GM12878 (cell line): ENCODE data around the gene AP4E1. TPM values are rescaled to one million over a fixed set of nuclear protein-coding genes. Genes with fewer than 3 reads are reported as not detected.

Source experiments
- ATAC-seq: fragments of 200-7000 bp; cut with Tn5 transposase; 3 replicates; pipeline ENCODE4 v1.9.1; 2020; ENCODE audit warnings: mild to moderate bottlenecking, moderate library complexity
- BruUV-seq: library from RNA; stranded (reverse); fragments of 400-500 nt; replicated peaks from 2 replicates; lab custom pipeline; 2021; lab: Mats Ljungman, UMichigan
- CTCF ChIA-PET: fragments of 300-600 bp; sonication (Branson Sonifier 250); formaldehyde crosslinking; extraction: SDS; loops from one replicate; lab custom pipeline; 2021; ENCODE audit warnings: inconsistent platforms; lab: Yijun Ruan, JAX
- POLR2A ChIA-PET: fragments of 350-600 bp; formaldehyde crosslinking; extraction: SDS; loops from one replicate; lab custom pipeline; 2021; ENCODE audit warnings: inconsistent platforms; lab: Charles Lee
- RAD21 ChIA-PET: fragments of 300-600 bp; sonication (Branson Sonifier 250); formaldehyde crosslinking; loops from one replicate; lab custom pipeline; 2023; ENCODE audit warnings: antibody characterized with exemption; ENCODE audit not compliant: unreplicated experiment; lab: Charles Lee
- SMC1A ChIA-PET: fragments of 300-600 bp; sonication (Branson Sonifier 250); formaldehyde crosslinking; loops from one replicate; lab custom pipeline; 2023; ENCODE audit not compliant: unreplicated experiment, uncharacterized antibody; lab: Charles Lee
- DNase-seq: peaks from one replicate; pipeline ENCODE4 v3.0.0-alpha.2; 2011; ENCODE audit warnings: low read depth, low spot score
- FAIRE-seq: peaks from 3 replicates; lab custom pipeline; 2011; peaks lifted over from hg19 to GRCh38; lab: Jason Lieb, UNC
- H2AFZ ChIP-seq: 2 replicates; pipeline ENCODE4 v1.6.0; 2011; ENCODE audit warnings: low read depth, low read length, control low read depth; ENCODE audit not compliant: control insufficient read depth
- H3K27ac ChIP-seq: 2 replicates; pipeline ENCODE4 v1.5.1; 2011; ENCODE audit warnings: control low read depth; ENCODE audit not compliant: control insufficient read depth, insufficient read depth
- H3K27me3 ChIP-seq, 2 experiments: replicated peaks in 1 of 2; 2 replicates each; pipeline versions ENCODE4 v1.6.0 to v1.6.1; 2011; ENCODE audit warnings: low read length in 1 of 2; ENCODE audit not compliant: control insufficient read depth in 2 of 2, insufficient read depth in 2 of 2
- H3K36me3 ChIP-seq, 2 experiments: 2 replicates each; pipeline ENCODE4 v1.5.1; 2011; ENCODE audit warnings: low read length in 1 of 2; ENCODE audit not compliant: control insufficient read depth in 2 of 2, insufficient read depth in 2 of 2
- H3K4me1 ChIP-seq: 2 replicates; pipeline ENCODE4 v1.6.1; 2011; ENCODE audit warnings: mild to moderate bottlenecking, low read length, moderate library complexity, mixed read lengths; ENCODE audit not compliant: control insufficient read depth, insufficient read depth
- H3K4me2 ChIP-seq: 2 replicates; pipeline ENCODE4 v1.6.0; 2011; ENCODE audit warnings: control low read depth; ENCODE audit not compliant: control insufficient read depth, insufficient read depth
- H3K4me3 ChIP-seq: fragments of 200-600 bp; sonication (generic); 2 replicates; pipeline ENCODE4 v1.5.1; 2016
- H3K79me2 ChIP-seq: 2 replicates; pipeline ENCODE4 v1.6.0; 2011; ENCODE audit warnings: low read length; ENCODE audit not compliant: control insufficient read depth, insufficient read depth
- H3K9ac ChIP-seq: 2 replicates; pipeline ENCODE4 v1.8.0; 2011; ENCODE audit warnings: low read length, control low read depth, mixed read lengths; ENCODE audit not compliant: control insufficient read depth, insufficient read depth
- H3K9me3 ChIP-seq: replicated peaks from 3 replicates; pipeline ENCODE4 v1.5.1; 2011; ENCODE audit warnings: mild to moderate bottlenecking, low read length; ENCODE audit not compliant: control insufficient read depth, insufficient read depth
- H4K20me1 ChIP-seq: 2 replicates; pipeline ENCODE4 v1.6.0; 2011; ENCODE audit not compliant: control insufficient read depth, insufficient read depth
- NFXL1 ChIP-seq: fragments of 450-650 bp; IDR thresholded peaks from 2 replicates; pipeline ENCODE4 v1.6.1; 2017; ENCODE audit warnings: antibody characterized with exemption, mild to moderate bottlenecking, borderline replicate concordance
- NFYA ChIP-seq: IDR thresholded peaks from 2 replicates; pipeline ENCODE4 v1.6.1; 2011; ENCODE audit warnings: low read depth, mild to moderate bottlenecking, low read length, improper control_type of control experiment, borderline replicate concordance
- RB1 ChIP-seq: fragments of 450-650 bp; formaldehyde crosslinking; IDR thresholded peaks from 2 replicates; pipeline ENCODE4 v1.6.1; 2017; ENCODE audit warnings: mild to moderate bottlenecking, borderline replicate concordance
- RCOR1 ChIP-seq: conservative IDR thresholded peaks from 2 replicates; pipeline ENCODE4 v1.6.1; 2012; ENCODE audit warnings: low read depth, low read length, improper control_type of control experiment
- SIX5 ChIP-seq: IDR thresholded peaks from 2 replicates; pipeline ENCODE4 v1.6.1; 2011; ENCODE audit warnings: mild to moderate bottlenecking, low read depth, low read length, moderate library complexity; ENCODE audit not compliant: severe bottlenecking
- SPI1 ChIP-seq: IDR thresholded peaks from 2 replicates; pipeline ENCODE4 v1.6.1; 2011; ENCODE audit warnings: low read depth, mild to moderate bottlenecking, low read length, moderate library complexity, borderline replicate concordance; ENCODE audit not compliant: insufficient read depth
- ZZZ3 ChIP-seq: IDR thresholded peaks from 2 replicates; pipeline ENCODE4 v1.6.1; 2011; ENCODE audit warnings: low read depth; ENCODE audit not compliant: control insufficient read depth, insufficient read length
- WGBS: methylation state at CpG from one replicate; pipeline ENCODE4 v1.1.6; 2016; ENCODE audit warnings: low lambda C conversion rate; ENCODE audit not compliant: insufficient replicate concordance, insufficient coverage; ENCODE audit errors: missing lambda C conversion rate; 5-methylcytosine and 5-hydroxymethylcytosine counted together
- in situ Hi-C: fragments of 300-500 bp; cut with MboI; formaldehyde crosslinking; loops from 9 replicates; pipeline ENCODE4 v1.14.3; 2018; ENCODE audit warnings: mixed read lengths
- intact Hi-C: fragments of 100-400 bp; cut with micrococcal nuclease; formaldehyde crosslinking; loops from one replicate; pipeline ENCODE4 v1.14.2; 2022; ENCODE audit not compliant: unreplicated experiment
- polyA plus RNA-seq, 11 experiments: library from polyadenylated mRNA; depleted of rRNA in 4 of 11; unstranded in 6 of 11; stranded (reverse) in 5 of 11; fragments of >200 nt; fragmentation: Nextera tagmentation in 4 of 11; fragmentation: Illumina TruSeq in 1 of 11; extraction: Ambion mirVana in 4 of 11; extraction: Trizol in 1 of 11; gene quantifications; 1 replicate in 1 of 11; 2 replicates in 10 of 11; pipeline versions ENCODE4 v1.2.1 to v1.2.3, GENCODE V29; 2011 to 2016; ENCODE audit warnings: inconsistent platforms in 2 of 11, missing spikeins in 2 of 11, low read depth in 1 of 11
- total RNA-seq, 4 experiments: library from RNA; depleted of rRNA in 3 of 4; stranded (reverse); fragments of >200 nt in 3 of 4; fragmentation: Illumina TruSeq in 1 of 4; extraction: Trizol in 1 of 4; gene quantifications; 2 replicates each; pipeline versions ENCODE4 v1.2.1 to v1.2.3, GENCODE V29; 2013 to 2021
- TF ChIP-seq, protein P1 (sequence below): IDR thresholded peaks from 2 replicates; pipeline ENCODE4 v1.6.1; 2012; ENCODE audit warnings: low read depth, low read length, improper control_type of control experiment

Gene AP4E1
- total and polyA plus RNA-seq, 10 of the 15 experiments (the other 5 are each of a cell fraction or from before 2014, with no cell fraction given), result 1.2 to 11.4 (median 6.7) TPM

DNA sequence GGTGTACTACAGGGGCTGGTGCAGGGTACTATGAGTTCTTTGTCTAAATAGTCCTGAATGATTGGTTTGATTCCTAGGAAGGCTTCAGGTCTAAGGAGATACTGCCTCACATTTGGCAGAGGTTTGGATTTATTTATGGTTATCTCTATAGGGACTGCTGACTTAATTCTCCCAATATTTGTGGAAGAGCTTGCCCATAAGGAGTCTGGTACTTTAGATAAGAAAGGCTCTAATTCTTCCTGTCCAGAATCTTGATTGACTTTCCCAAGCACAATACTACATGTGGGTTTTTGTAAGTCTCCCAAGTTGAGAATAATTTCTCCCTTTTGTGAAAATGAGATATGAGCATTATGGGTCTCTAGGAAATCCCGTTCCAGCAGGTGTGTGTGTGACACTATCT, 36.7 kb upstream of the AP4E1 start:
- H3K4me1 ChIP-seq, result no peaks in the 10 kb centered on the region
- ChIA-PET RAD21 (no interaction called here), POLR2A (no interaction called here), CTCF (interaction anchor here (2.0 kb wide), 1 partner anchor 15 kb away, joined by 5 read pairs; no protein-coding TSS in a partner anchor), SMC1A (interaction anchor here (1.0 kb wide), 1 partner anchor 17 kb away, joined by 3 read pairs; no protein-coding TSS in a partner anchor)
- H3K4me2 ChIP-seq, result no peak overlapping the region
- no peaks in the 10 kb centered on the region for H4K20me1 ChIP-seq
- H3K27ac ChIP-seq, result no peak overlapping the region
- WGBS, result 45% methylated on average over 1 of the region's 1 CpG
- no peak for TF ChIP-seq RB1
- TF ChIP-seq ZZZ3, result no peak
- no peak for TF ChIP-seq SPI1
- no peak for TF ChIP-seq RCOR1
- TF ChIP-seq NFXL1, result no peak
- no peak for TF ChIP-seq SIX5
- TF ChIP-seq NFYA, result no peak
- TF ChIP-seq, protein P1, sequence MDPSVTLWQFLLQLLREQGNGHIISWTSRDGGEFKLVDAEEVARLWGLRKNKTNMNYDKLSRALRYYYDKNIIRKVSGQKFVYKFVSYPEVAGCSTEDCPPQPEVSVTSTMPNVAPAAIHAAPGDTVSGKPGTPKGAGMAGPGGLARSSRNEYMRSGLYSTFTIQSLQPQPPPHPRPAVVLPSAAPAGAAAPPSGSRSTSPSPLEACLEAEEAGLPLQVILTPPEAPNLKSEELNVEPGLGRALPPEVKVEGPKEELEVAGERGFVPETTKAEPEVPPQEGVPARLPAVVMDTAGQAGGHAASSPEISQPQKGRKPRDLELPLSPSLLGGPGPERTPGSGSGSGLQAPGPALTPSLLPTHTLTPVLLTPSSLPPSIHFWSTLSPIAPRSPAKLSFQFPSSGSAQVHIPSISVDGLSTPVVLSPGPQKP, result no peak
- H3K9ac ChIP-seq, result no peak overlapping the region
- in situ Hi-C loops (no loop called here), intact Hi-C loops (no loop called here)
- H2AFZ ChIP-seq, result no peak overlapping the region
- no peaks in the 10 kb centered on the region for H3K36me3 ChIP-seq
- no TSS peak for BruUV-seq
- no peaks in the 10 kb centered on the region for H3K9me3 ChIP-seq
- no peaks in the 10 kb centered on the region for H3K79me2 ChIP-seq
- DNase-seq (no peak), ATAC-seq (no peak), FAIRE-seq (no peak)
- H3K4me3 ChIP-seq, result no peak overlapping the region
- no peaks in the 10 kb centered on the region for H3K27me3 ChIP-seq
